T-helper 2 cell (primary cell): ENCODE measurements around the gene PTPN5.
"Not testable (repeated sequence)": the region's sequence is repeated elsewhere in the genome, so short reads cannot be mapped to it uniquely, and the experiment has no call there.

Source experiments
- DNase-seq, 5 experiments: peaks; one replicate each; pipeline versions ENCODE4 v3.0.0 to v3.0.0-alpha.2; 2012 to 2022

The PTPN5 gene

DNA sequence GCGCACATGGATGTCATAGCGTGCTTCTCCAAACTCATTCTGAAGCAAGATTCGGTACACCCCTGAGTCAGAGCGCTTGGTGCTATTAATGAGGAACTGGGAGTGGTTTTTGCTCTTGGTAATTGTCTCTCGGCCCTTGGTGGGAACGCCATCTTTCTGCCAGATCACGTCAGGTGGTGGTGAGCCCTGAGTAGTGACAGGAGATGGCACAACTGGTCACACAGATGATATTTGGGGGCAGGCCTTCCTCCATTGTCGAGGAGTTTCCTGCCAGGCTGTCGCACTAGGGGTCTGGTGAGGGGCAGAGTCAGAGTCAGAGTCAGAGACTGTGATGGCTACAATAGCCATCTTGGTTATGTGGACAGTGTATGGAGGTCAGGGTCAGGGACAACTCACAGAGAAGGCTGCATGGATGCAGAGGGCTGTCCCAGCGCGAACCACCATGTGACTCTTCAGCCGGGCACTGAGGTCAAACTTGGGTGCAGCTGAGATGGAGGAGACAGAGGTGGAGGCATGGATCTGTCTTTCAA, 83.7 kb downstream of the PTPN5 start:
- DNase-seq: no peak

DNA sequence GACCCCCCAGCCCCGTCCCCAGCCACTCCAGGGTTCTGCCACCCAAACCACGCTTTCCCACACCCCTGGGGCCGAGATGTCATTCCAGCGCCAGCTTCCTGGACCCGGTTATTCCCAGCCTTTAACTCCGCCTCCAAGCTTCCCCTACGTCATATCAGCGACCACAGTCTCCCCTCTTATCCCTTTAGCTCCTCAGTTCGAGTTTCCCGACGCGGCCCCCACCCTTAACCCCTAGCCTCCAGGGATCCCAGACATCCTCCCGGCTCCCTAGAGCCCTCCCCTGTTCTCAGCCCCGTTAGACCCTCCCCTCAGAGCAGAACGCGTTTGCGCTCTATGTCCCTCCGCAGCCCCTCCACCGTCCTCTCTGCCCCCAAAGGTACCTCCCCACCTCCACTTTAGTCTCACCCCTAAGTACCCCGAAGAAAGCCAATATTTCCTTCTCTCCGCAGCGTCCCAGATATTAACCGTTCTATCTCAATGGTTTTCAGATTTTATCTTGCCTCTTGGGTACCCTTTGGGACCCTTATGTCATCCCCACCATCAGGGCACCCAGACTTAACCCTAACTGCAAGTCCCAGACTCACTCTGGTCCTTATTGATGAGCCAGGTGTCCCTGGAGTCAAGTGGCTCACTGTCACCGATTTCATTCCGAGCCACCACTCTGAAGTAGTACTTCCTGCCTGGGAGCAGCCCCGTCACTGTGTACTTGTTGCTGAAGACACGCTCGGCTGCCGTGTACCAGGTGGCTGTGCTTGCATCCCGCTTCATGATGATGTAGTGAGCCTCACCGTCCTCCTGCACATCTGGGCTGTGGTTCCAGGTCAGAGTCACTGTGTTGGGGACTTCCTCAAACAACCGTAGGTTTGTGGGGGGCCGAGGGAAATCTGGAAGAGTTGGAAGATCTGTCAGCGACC, 85.0 kb downstream of the PTPN5 start:
- peak in 3 of 5 experiments; percentile 24 to 76 (median 43) for DNase-seq

DNA sequence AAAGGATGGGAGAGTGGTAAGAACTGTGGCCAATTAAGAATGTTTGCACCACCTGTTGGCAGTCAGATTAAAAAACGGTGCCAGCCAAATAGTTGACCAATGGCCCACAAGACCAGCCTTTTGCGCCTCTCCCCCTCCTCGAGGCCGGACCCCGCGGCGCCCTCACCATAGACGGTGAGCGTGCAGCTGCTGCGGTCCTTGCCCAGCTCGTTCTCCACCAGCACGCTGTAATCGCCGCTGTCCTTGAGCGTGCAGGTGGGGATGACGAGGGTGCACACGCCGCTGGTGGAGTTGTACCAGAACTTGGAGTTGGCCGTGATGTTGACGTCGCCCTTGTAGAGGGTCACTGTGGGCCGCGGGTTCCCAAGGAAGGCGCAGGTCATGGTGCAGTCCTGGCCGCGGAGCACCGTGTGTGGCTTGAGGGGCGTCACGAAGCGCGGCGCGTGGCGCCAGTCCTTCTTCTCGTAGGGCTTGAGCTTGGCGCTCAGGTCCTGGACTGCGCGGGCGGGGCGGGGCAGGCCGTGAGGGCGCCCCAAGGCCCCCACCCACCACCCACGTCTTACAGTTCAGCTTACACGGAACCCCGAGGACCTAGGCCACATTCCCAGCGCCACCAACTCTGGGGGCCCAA, 85.8 kb downstream of the PTPN5 start:
- peak in 2 of 5 experiments; percentile 20 to 21 for DNase-seq

DNA sequence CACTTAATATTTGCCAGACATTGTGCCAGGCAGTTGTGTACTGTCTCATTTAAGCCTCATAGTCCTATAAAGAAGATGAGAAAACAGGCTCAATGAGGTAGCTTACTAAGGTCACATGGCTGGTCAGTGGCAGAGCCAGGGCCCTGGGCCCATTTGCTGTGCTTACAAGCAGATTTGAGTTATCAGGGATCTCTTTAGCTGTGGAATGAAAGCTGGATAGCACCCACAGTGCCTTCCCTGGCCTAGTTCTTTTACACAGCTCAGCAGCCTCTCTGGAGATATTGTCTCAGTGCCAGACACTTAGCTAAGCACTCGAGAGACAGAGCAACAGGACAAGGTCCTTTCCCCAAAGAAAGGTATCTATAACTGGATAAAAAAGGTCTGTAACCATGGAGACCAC, 86.9 kb downstream of the PTPN5 start:
- DNase-seq: no peak

DNA sequence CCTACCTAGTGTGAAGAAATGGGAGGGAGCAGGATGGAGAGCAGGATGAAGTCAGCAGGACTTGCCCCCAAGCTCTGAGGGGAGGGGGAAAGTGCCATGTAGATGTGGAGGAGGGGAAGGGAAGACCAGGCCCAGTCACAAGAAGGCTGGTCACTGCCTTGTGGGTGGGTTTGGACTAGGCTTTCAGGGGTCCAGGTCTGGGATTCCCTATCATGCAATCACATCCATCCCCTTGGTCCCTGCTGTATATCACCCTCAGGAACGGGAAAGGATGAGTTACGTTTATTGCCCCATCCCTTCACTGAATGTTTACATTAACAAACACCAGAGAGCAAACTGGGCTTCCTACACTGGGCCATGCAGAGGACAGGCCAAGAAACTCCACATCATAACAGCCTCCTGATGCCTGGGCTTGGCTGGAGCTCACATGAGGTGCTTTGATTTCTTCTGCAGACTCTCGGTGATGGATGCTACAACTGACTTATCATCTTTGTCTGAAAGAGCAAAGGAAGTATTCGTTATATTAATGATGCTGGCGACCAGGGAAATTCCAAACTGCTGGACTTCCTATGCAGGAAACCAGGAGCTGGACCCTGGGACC, 87.5 kb downstream of the PTPN5 start:
- DNase-seq: no peak

DNA sequence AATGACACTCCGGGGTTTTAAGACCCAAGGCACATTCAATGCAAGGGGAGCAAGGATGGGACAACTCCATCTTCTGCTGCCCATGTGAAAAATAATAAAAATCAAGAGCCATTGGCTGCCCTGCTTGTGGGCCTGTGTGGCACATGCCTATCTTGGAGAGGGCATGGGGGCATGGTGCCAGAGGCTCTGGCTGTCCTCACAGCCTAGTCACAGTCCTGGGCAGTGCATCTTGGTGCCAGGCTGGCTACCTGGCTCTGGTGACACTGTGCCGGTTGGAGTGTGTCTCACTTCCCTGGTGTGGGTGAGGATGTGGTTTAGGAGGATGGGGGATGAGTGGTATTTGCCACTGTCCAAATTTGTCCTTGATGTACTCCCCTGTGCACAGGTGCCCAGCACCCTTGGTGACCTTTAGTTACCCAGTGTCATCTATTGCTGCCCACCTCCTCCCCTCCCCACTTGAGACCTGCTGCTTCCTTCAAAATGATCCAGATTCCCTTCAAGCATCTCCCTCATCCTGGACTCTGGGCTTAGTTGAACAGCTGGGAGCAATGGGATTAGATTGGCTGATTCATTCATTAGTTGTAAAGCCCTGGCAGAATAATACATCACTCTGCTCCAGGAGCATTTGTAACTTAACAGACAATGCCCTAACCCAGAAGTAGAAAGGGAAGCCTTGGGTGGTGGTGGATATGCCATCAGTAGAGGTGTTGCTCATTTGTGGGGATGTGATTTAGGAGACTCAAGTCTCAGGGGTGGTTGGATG, 88.4 kb downstream of the PTPN5 start:
- no peak for DNase-seq

DNA sequence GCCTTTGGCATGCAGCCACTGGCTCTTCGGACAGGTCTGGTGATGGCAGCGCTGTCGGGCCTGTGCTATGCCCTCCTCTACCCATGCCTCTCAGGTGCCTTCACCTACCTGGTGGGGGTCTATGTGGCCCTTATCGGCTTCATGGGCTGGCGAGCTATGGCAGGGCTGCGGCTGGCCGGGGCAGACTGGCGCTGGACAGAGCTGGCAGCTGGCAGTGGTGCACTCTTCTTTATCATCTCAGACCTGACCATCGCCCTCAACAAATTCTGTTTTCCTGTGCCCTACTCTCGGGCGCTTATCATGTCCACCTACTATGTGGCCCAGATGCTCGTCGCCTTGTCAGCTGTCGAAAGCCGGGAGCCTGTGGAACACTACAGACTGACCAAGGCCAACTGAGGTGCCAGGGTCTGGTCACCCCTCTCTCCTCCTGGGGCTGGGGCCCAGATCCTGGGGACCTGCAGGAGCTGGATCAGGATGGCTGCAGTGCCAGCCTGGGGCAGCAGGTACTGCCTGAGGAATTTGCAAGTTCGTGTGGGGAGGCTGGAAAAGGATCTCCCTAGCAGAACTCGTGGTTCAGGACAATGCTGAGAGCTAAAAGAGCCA, 89.9 kb downstream of the PTPN5 start:
- DNase-seq: no peak

DNA sequence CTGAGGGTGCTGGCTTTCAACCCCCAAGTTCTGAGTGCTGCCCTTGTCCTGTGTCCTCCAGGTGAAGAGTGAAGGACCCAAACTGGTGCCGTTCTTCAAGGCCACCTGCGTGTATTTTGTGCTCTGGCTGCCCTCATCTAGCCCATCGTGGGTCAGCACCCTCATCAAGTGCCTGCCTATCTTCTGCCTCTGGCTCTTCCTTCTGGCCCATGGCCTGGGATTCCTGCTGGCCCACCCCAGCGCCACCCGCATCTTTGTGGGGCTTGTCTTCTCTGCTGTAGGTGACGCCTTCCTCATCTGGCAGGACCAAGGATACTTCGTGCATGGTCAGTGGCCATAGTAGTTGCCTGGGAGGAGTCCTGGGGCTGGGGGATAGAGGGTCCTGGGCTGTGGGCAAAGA, 90.7 kb downstream of the PTPN5 start:
- no peak for DNase-seq

DNA sequence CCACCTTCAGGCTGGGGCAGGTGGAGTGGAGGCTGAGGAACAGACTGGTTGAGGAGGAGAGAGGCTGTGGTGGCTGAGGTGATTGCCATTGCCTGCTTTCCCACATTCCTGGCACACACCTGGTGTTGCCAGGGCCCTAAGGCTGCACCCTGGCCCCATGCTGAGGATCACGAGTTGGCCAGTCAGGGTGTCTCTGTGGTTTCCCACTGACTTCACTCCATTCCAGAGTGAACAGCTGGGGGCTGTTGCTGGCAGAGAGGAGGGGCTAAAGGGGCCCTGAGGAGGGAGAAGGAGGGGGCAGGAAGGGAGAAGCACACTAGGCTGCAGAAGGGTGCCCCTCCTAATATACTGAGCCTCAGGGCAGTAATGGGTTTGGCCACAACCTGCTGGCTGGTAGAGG, 91.2 kb downstream of the PTPN5 start:
- DNase-seq: no peak

DNA sequence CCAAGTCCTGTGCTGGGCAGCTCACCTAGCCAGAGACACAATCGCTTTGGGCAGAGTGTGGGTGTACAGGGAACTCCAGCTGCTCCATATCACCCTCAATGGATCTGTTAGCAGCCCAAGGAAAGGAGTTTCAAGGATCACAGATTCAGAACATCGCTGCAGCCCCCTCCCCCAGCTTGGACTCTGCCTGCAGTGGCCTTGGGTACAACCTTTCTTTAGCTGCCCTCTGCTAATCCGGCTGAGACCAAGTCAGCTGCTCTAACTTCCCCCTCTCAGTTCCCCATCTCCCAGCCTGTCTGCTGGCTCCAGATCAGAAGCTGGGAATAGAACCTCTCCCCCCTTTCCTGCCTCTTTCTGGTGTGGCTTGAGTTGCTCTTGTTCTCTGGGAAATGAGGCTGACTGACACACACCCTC, 91.7 kb downstream of the PTPN5 start:
- no peak for DNase-seq

DNA sequence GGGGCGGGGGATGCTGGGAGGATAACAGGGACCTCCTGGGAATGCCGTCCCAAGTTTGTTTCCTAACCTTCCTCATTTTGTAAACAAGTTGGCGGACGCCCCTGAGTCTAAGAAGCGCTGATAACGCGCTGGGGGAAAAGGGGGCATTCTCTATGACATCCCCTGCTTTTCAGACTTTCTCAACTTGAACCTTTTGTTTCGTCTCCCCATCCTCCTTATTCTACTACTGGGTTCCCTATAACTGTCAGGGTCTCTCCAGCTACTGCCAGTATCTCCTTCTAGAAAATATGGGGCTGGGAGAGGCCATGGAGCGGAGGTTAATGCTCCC, 92.4 kb downstream of the PTPN5 start:
- DNase-seq: no peak

DNA sequence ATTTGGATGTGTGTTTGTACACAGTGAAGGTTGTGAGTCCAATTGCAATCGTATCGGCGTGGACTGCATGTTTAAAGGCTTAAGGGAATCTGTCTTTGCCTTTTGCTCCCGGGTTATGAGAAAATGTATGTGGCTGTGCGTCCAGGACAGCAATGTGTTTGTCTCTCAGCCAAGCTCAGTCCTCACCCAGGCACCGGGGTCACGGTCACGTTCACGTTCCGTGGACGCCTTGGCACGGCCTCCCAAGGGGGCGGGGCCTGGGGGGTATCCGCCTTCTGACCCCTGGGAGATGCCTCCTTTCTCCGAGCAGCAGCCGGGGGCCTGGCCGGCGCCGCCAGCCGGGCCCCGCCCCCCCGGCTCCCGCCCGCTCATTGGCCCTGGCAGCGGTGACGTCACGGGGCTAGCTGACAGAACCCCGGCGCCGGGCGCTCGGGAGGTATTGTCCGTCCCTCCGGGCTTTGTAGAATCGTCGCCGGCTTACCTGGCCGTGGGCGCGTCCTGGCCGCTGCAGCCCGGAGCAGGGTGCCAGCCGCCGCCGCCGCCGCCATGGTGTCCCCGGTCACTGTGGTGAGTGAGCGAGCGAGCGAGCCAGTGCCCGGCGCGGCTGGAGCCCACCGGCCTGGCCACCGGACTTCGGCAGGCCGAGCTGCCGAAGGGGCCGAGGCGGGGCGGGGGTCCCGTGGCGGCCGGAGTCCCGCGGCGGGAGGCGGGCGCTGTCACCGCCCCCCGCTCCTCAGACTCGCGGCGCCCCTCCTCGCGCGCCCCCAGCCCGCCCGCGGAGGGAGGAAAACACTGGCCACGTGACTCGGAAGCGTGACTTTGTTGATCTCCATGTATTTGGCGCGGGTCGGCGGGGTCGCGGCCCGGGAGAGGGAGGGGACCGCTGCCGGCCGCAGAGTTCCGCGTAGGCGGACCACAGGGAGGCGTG, 93.0 kb downstream of the PTPN5 start, which contains the start of gene TMEM86A:
Gene TMEM86A, plus strand, starts transcription at position 439 of the 928 bp plus-strand sequence. Its CDS starts 108 bp downstream, at position 547.
- DNase-seq: peak; percentile 78 to 89 (median 87)

DNA sequence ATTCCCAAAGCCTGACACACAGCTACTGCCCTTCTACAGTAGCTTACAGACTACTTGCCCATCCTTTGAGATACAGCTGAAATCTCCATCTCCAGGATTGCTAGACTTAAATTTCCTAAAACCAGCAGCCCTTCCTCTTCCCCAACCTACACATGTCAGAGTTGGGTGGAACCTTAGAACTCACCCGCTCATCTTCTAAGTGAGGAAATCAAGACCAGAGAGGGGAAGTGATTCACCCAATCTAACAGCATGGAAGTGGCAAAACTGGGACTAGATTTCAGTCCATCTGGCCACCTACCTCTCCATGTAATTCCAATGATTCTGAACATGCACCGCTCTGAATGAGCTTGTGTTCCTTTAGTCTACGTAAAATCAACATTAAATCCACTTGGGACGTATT, 94.0 kb downstream of the PTPN5 start:
- no peak for DNase-seq

DNA sequence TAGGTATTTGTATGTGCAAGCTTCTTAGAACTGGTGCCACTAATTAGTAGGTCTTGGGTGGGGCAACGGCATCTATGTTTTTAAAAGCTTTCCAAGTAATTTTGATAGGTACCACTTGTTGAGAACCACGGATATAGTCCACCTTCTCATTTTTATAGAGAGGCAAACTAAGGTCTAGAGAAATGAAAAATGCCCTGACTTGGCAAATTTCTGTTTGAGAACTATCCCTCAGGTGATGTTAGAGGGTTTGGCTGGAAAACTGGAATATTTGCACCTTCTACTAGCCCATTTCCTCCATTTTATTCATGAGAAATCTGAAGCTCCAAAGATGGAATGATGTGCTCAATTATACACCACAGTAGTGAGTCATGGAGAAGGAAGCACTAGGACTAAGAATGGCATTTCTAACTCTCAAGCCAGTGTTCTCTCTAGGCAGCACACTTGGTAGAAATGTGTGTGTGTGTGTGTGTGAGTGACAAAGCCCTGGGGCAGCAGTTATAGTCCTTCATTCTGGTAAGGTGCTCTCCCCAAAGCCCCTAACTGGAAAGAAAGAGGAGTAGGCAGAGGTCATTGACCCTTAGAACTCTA, 94.9 kb downstream of the PTPN5 start:
- DNase-seq: no peak

DNA sequence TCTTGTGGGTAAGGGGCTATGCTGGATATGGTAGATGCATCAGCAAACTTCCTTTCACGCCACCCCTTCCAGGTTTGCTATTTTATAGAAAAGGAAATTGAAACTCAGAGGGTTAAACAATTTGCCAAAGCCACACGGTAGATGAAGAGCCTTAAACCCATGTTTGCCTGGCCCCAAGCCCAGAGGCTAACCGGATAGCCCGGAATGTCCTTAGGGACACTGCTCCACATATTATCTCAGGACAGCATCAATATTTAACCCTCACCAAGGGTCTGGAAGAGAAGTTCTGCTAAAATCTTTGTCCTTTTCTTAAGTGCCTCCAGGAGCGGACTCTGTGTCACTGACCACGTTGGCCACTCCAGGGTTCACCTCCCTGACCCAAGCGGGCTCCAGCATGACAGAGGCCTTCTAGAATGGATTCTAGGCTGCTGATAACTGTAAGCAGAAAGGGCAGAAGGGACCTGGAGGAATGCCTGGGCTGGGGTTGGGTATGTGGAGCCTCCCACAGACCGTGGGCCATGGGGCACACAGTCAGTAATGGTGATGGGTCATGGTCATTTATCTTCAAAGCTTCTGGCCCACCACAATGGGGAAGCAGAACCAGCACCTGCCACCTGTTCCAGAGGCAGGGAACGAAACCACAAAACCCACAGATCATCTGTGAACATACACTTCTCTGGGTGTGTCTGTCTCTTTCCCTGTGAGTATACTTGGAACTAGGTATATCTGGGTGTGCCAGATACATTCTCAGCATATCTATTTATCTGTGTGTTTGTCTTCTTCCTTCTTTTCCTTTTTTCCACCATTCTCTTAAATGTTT, 98.4 kb downstream of the PTPN5 start:
- no peak for DNase-seq

DNA sequence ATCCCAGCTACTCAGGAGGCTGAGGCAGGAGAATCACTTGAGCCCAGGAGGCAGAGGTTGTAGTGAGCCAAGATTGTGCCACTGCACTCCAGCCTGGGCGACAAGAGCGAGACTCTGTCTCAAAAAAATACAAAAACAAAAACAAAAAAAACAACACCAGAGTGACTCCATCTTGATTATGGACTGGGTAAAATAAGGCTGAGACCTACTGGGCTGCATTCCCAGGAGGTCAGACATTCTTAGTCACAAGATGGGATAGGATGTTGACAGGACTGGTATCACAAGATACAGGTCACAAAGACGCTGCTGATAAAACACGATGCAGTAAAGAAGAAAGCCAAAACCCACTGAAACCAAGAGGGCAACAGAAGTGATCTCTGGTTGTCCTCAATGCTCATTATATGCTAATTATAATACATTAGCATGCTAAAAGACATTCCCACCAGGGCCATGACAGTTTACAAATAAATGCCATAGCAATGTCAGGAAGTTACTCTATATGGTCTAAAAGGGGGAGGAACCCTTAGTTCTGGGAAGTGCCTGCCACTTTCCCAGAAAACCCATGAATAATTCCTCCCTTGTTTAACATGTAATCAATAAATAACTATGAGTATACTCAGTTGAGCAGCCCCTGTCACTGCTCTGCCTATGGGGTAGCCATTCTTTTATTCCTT, 100.0 kb downstream of the PTPN5 start:
- not testable (repeated sequence) for DNase-seq

DNA sequence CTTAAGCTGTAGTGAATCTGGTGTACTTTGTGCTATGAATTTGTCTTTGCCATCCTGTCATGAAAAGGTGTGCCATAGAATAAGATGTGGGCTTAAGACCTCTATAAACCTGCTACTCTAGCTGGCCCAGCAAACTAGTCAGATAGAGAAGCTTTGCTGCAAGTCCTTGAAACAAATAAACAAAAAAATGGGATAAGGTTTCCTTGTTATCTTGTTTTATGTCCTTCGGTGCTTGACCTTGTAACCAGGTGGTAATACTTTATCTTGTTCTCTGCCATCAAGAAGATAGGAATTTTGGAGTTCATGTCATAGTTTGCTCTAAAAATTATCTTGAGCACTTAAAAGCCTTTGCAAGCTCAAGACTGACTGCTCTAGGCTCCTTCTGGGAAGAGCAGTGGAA, 107.3 kb downstream of the PTPN5 start:
- no peak for DNase-seq

DNA sequence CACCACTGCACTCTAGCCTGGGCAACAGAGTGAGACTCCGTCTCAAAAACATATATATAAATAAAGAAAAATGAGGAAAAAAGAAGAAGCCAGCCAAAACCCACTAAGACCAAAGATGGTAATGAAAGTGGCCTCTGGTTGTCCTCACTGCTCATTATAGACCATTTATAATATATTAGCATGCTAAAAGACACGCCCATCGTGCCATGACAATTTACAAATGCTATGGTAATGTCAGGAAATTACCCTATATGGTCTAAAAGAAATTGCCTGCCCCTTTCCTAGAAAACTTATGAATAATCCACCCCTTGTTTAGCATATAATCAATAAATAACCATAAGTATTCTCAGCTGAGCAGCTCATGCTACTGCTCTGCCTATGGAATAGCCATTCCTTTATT, 109.1 kb downstream of the PTPN5 start:
- no peak for DNase-seq

DNA sequence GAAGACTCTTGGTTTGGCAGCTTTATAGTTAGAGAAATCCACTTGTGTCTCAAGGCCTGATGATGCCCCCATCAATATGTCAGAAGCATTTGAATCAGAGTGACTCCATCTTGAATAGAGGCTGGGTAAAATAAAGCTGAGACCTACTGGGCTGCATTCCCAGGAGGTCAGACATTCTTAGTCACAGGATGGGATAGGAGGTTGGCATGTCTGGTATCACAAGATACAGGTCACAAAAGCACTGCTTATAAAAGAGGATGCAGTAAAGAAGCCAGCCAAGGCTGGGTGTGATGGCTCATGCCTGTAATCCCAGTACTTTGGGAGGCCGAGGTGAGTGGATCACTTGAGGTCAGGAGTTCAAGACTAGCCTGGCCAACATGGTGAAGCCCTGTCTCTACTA, 109.6 kb downstream of the PTPN5 start:
- DNase-seq: not testable (repeated sequence)
